Endothelial cell of coronary artery (primary cell): ENCODE data around the gene C1QTNF4. TPM values are rescaled to one million over a fixed set of nuclear protein-coding genes. Genes with fewer than 3 reads are reported as not detected.

Source experiments
- total RNA-seq: library from RNA; depleted of rRNA; stranded (reverse); fragments of >200 nt; gene quantifications from 2 replicates; pipeline ENCODE4 v1.2.3, GENCODE V29; 2014

The C1QTNF4 gene
- total RNA-seq, result 0.18 and 0.28 TPM in 2 replicates

DNA sequence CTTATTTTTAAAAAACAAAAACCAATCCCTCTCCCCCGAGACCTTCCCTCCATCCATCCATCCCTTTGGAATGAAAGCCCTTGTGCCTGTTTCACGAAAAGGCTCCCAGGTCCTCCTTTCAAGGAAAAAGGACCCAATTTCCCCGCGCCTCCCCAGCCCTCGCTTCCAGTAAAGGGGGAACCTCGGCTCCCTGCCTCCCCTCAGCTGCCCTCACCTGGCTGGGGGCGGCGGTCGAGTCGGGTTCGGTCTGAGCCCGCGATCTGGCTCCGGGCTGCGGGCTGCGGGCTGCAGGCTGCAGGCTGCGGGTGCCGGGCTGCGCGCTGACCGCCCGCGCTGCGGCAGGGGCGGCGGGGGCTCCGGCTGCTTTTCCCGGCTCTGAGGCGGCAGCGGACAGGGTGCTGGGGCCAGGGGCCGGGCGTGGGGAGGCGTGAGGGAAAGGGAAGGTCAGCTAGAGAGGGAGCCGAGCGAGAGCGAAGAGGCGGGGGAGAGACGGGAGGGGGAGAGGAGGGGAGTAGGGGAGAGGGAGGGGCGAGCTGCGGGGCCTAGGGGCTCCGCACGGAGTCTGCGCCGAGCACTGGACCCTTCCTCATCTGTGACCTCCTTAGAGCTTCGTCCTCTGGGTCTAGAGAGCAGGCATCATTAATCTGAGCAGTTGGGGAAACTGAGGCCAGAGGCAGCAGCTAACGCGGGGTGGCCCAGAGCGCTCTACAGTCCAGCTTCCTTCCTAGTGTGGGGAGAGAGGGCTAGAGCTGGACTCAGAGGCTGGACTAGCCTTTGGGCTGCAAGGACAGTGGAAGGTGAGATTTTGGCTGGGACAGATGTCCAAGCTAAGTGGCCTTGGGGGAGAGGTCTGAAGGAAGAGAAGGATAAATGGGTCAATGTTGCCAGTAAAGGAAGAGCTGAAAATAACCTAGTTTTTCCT is at the start of gene C1QTNF4:
Gene C1QTNF4, minus strand, starts transcription at position 478 of the 922 bp plus-strand sequence. CDS start 3,601 bp downstream, outside the sequence.

DNA sequence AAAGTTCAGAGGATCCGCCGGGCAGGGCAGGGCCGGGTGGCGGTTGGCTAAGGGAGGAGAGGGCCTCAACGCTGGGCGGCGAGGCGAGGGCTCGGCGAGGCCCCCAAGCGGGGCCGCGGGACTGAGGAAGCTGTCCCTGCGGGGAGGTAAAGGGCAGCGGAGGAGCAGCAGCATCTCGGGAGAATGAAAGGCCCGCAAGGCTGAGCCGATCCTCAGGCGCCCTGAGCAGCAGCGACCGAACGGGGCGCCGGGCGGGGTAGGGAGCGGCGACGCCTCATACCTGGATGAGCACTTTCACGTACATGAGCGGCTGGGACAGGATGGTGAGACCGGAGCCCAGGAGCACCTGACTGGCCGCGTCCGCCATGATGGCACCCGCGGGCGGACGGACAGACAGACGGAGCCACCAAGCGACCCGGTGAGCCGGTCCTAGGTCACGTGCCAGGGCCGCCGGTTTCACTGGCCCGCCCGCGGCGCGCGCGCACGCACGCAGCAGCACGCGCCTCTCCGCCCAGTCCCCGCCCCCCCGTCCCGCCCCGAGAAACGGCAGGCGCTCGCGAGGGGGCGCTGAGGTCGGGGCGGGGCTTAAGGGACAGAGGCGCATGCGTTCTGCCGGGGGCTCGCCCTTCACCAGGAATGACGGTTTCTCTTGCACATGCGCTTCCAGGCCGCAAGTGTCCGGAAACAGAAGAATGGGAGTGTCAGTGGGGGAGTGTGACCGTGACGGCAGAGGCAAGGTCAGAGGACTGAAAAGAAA is 48.1 kb upstream of the C1QTNF4 start, which contains the start of gene MTCH2:
Gene MTCH2, minus strand, starts transcription at position 461 of the 757 bp plus-strand sequence. Its CDS starts 94 bp downstream, at position 367.

DNA sequence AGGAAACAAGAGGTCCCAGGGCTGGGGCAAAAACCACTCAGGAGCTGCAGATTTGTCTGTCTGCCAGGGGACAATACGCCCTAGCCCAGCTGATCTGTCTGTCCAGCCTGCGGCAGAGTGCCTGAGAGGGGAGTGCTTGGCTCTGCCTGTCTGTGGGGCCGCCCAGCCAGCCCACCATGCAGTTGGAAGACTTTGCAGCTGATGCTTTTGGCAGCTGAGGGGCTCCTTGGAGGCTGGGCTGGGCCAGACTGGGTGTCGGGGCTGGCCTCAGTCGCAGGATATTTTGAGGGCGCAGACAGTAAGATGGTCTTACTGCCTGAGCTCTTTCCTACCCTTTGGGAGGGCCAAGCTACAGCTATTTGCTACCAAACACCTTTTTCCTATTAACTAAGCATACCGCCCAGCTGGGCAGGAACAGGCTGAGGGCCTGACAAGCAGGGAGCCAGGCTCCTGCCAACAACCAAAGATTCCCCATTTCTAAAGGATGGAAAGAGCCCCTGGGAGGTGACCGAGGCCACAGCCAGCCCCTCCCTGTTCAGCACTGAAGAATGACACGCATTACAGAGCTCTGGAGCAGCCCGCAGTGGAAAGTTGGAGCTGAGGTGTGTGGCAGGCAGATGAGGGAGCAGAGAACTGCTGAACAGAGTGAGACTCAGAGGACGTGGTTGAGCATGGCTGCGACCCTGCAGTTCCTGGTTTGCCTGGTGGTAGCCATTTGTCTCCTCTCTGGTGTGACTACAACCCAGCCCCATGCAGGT is 7.9 kb downstream of the C1QTNF4 start, which contains the start of gene FAM180B:
Gene FAM180B, plus strand, starts transcription at position 581 of the 758 bp plus-strand sequence. Its CDS starts 91 bp downstream, at position 672.

DNA sequence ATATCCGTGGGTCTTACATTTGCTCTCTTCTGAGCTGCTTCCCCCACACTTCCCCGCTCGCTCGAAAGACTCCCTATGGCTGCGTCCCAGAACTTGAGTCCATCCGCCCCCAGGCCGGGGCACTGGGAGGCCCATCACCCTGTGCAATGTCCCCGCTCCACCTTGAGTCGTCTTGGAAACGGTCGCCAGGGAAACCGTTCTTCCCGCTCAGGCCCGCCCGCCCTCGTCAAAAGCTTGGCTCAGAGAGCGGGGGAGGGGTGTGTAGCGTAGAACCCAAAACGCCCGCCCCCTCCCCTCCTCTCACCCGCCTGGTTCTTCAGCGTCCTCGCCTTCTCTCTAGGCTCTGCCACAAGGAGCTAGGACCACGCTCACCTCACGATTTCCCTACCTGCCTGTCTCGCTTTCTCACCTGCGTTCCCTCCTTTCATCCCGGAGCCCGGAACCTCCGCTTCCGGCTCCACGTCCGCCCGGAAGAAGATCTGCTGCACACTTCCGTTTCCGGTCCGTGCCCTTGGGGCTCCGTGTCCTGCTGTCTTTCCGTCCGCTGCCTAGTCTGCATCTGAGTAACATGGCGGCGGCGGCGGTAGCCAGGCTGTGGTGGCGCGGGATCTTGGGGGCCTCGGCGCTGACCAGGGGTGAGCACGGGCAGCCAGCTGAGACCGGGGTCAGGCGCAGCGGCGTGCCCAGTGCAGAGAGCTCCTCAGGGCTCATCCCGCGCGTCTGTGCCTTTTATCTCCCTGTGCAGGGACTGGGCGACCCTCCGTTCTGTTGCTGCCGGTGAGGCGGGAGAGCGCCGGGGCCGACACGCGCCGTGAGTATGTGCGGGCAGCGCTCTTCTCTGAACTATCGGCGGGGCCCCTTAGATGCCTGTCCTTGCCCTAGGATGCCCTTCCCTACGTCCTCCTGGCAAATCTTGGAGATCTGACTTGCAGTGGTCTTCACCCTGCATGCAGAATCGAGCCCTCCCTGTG is 15.4 kb downstream of the C1QTNF4 start, which contains the start of the genes KBTBD4 and NDUFS3:
Gene KBTBD4, minus strand, starts transcription at position 447 of the 971 bp plus-strand sequence. Its CDS starts 19 bp downstream, at position 428.
Gene NDUFS3, plus strand, starts transcription at position 551 of the 971 bp plus-strand sequence. Its CDS starts 18 bp downstream, at position 569.

DNA sequence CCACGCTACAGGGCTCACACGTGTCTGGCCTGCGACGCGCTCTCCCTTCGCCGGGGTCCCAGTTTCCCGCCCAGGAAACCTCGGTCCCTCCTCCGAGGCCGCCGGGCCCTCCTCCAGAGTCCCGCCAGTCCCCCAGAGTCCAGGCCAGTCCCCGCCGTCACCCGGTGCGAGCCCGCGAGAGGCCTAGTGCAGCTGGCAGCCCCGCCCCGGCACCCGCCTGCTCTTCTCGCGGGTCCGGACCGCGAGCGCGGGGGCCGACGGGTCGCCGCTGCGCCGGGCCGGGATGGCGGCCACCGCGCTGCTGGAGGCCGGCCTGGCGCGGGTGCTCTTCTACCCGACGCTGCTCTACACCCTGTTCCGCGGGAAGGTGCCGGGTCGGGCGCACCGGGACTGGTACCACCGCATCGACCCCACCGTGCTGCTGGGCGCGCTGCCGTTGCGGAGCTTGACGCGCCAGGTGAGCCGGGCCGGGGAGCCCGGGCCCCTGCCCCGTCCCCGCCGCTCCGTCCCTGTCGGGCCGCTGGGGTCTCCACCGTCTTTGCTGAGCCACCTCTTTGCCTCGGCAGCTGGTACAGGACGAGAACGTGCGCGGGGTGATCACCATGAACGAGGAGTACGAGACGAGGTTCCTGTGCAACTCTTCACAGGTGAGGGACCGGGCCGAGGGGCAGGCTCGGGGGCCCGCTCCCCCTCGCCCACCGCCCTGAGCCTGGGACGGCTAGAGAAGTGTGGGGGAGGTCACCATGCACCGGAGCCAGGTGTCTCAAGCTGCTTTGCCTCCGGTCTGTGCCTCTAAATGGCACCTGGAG is 28.7 kb downstream of the C1QTNF4 start, which contains the start of gene PTPMT1:
Gene PTPMT1, plus strand, starts transcription at position 260 of the 809 bp plus-strand sequence. Its CDS starts 24 bp downstream, at position 284.

DNA sequence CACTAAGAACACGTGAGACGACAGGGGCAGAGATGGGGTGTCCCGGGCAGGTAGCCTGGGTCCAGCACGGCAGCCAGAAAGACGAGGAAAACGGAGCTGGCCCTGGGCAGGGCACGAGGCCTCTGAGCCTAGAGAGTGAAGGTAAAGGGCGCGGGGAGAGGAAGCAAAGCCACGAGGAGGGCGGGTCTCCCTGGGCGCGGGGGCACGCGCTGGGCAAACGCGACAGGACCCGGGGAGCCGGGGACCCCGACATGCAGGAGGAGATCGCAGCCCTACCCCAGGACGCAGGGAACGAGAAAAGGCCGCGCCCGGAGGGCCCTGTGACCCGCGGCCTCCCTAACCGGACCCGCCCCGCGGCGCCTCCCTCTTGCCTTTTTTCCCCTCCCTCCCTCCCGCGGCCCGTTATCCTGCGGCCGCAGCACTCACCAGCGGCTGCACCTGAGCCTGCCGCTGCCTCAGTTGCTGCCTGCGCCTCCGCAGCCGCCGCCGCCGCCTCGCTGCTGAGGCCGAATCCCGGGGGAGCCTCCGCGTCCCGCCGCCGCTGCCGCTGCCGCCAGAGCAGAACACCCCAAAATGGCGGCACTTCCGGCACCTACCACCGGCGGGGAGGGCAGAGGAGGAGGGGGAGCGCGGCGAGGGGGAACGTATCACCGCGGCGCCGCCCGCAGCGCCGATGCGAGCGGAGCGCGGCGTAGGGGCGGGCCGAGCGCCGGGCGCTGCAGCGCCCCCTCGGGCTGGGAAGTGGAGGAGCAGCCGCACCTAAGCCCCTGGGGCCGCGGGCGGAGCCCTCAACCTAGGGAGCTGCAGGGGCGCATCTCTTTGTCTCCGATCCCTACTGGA is 41.4 kb downstream of the C1QTNF4 start, which contains the start of gene CELF1:
Gene CELF1, minus strand, starts transcription at position 567 of the 840 bp plus-strand sequence. CDS start 53,609 bp downstream, outside the sequence.

Other genes starting within 250 kb of the C1QTNF4 start
- gene MYBPC3, start 241.7 kb downstream of the C1QTNF4 start, total RNA-seq, result not detected in 2 replicates
- not detected in 2 replicates for gene SPI1, start 215.9 kb downstream of the C1QTNF4 start, total RNA-seq
- 40.1 and 61.8 TPM in 2 replicates for gene SLC39A13, start 185.8 kb downstream of the C1QTNF4 start, total RNA-seq
- 204 and 267 TPM in 2 replicates for gene PSMC3, start 168.0 kb downstream of the C1QTNF4 start, total RNA-seq
- gene RAPSN, start 145.3 kb downstream of the C1QTNF4 start, total RNA-seq, result 0.19 and 0.27 TPM in 2 replicates
- 70.4 and 89.4 TPM in 2 replicates for gene CELF1, start 41.3 kb downstream of the C1QTNF4 start, total RNA-seq
- gene PTPMT1, start 28.8 kb downstream of the C1QTNF4 start, total RNA-seq, result 76.9 and 84.1 TPM in 2 replicates
- 18.5 and 24.2 TPM in 2 replicates for gene KBTBD4, start 15.4 kb downstream of the C1QTNF4 start, total RNA-seq
- 71.4 and 85.6 TPM in 2 replicates for gene NDUFS3, start 15.3 kb downstream of the C1QTNF4 start, total RNA-seq
- gene FAM180B, start 7.7 kb downstream of the C1QTNF4 start, total RNA-seq, result 0.09 TPM in 1 of 2 replicates, not detected in the other
- 59.4 and 80.4 TPM in 2 replicates for gene MTCH2, start 48.1 kb upstream of the C1QTNF4 start, total RNA-seq
- gene AGBL2, start 121.0 kb upstream of the C1QTNF4 start, total RNA-seq, result 0.09 and 0.36 TPM in 2 replicates
- gene FNBP4, start 172.9 kb upstream of the C1QTNF4 start, total RNA-seq, result 40.8 and 62.5 TPM in 2 replicates